SJCRH30 (cell line): Measurements from ENCODE around the gene GOSR2. TPM values are rescaled to one million over a fixed set of nuclear protein-coding genes. Genes with fewer than 3 reads are reported as not detected.

Source experiments
- DNase-seq, 2 experiments: peaks; one replicate each; pipeline ENCODE4 v3.0.0-alpha.2; 2015 to 2020
- H3K27ac ChIP-seq: fragments of 250-450 bp; sonication (Bioruptor Pico); 2 replicates; pipeline ENCODE4 v1.5.1; 2020; ENCODE audit warnings: mild to moderate bottlenecking, moderate library complexity
- H3K27me3 ChIP-seq: fragments of 250-450 bp; sonication (Bioruptor Pico); 2 replicates; pipeline ENCODE4 v1.5.1; 2020; ENCODE audit warnings: mild to moderate bottlenecking, moderate library complexity
- H3K36me3 ChIP-seq: fragments of 250-450 bp; sonication (Bioruptor Pico); 2 replicates; pipeline ENCODE4 v1.5.1; 2020; ENCODE audit warnings: mild to moderate bottlenecking, moderate library complexity
- H3K4me1 ChIP-seq: fragments of 250-450 bp; sonication (Bioruptor Pico); 2 replicates; pipeline ENCODE4 v1.5.1; 2020; ENCODE audit warnings: mild to moderate bottlenecking, moderate library complexity
- H3K4me3 ChIP-seq: fragments of 250-450 bp; sonication (Bioruptor Pico); 2 replicates; pipeline ENCODE4 v1.5.1; 2020; ENCODE audit warnings: mild to moderate bottlenecking, moderate library complexity
- H3K9me3 ChIP-seq: fragments of 250-450 bp; sonication (Bioruptor Pico); replicated peaks from 2 replicates; pipeline ENCODE4 v1.5.1; 2020; ENCODE audit warnings: mild to moderate bottlenecking, moderate library complexity
- total RNA-seq: library from RNA; depleted of rRNA; stranded (reverse); fragments of >200 nt; shearing (Covaris generic); gene quantifications from 2 replicates; pipeline ENCODE4 v1.2.3, GENCODE V29; 2014; rRNA removed

Gene GOSR2
- 45.4 and 48.9 TPM in 2 replicates for total RNA-seq

DNA sequence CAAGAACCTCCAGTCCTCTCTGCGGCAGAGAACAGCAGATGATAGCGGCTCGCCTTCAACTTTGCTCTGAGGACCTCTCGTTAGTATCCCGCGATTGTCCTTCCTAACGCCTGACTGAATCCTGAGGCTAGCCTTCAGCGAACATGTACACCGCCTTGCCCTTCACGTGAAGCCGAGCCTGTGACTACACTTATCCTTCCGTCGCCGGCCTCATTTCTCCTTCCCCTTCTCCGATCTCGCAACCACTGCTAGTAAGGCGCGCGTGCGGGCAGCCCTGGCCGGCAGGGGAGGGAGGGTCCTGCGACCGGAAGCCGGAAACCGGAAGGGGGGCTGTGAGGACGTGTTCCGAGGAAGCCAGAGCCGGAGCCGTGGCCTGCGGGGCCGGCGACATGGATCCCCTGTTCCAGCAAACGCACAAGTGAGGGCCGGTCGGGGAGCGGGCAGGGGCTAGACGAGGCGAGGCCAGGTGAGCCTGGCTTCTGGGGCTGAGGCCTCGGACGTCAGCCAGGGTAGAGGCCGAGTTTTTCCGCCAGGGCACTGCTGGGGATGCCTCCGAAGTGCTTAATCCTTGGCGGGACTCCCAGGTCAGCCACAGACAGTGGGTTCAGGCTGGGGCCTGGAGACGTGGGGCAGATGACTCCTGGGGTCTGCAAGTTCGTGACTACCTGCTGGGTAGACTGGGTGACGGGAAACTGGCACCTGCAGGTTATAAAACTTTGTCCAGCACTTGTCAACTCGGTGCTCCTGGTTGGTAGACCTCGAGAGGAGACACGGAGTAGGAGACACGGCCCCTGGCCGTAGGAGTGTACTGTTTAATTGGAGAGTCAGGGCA, at the start of gene GOSR2:
GOSR2 (plus strand) TSS at position 357 of the 832 bp plus-strand sequence; CDS start at position 390, 33 bp downstream.
- H3K4me3 ChIP-seq: peak within 1 kb of the TSS; percentile 78
- H3K4me1 ChIP-seq: peaks cover 4% of the 10 kb centered on the region; the same call in 1 of the 2 replicates
- DNase-seq: peak; percentile 95
- H3K36me3 ChIP-seq: peaks cover 3% of the 10 kb centered on the region; the same call in 1 of the 2 replicates
- H3K9me3 ChIP-seq: no peaks in the 10 kb centered on the region
- no peaks in the 10 kb centered on the region for H3K27me3 ChIP-seq
- H3K27ac ChIP-seq: peak within 1 kb of the TSS; percentile 95

DNA sequence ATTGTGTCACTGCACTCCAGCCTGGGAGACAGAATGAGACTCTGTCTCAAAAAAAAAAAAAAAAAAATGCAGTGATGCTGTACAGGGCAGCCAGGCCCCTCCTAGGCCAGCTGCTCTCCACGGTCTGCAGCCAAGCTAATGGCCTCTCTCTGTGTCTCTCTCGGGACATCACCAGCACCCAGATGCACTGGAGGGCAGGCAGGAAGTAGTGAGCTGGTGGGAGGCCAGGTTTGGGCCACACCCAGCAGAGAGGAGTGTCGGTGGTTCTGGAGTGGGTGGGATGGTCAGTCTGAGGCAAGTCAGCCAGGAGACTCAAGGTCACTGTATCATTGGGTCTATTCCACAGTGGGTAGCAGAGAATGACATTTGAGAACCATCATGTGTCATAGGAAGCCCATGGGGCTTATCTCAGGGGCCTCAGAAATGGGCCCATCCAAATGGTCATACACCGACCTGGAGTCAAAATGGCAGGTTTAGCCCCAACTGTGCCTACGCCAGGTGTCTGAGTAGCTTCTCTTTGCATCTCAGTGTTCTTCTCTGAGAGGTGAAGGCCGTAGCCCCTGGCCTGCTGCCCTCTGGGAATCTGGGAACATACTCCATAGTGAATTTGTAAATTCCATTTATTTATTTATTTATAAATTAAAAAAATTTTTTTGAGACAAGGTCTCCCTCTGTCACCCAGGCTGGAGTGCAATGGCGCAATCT, 48.9 kb upstream of the GOSR2 start:
- H3K4me1 ChIP-seq: no peaks in the 10 kb centered on the region
- peaks cover 4% of the 10 kb centered on the region for H3K27me3 ChIP-seq
- DNase-seq: no peak
- no peak overlapping the region for H3K4me3 ChIP-seq
- no peak overlapping the region for H3K27ac ChIP-seq
- no peaks in the 10 kb centered on the region for H3K9me3 ChIP-seq
- H3K36me3 ChIP-seq: no peaks in the 10 kb centered on the region

DNA sequence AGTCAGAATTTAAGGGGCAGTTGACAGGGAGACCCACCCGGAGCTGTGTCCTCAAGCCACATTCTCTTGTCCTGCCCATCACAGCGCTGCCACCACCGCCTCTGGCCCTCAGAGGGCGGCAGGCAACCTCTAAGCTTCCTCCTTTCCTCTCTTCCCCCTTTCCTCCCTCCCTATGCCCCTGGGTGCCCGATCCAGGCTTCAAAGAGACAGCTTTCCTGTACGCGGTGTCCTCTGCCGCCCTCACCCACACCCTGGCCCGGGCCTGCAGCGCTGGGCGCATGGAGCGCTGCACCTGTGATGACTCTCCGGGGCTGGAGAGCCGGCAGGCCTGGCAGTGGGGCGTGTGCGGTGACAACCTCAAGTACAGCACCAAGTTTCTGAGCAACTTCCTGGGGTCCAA, 48.1 kb upstream of the GOSR2 start:
- Histone ChIP-seq H3K27ac (no peak overlapping the region), H3K9me3 (no peaks in the 10 kb centered on the region), H3K4me3 (no peak overlapping the region), H3K27me3 (peaks cover 7% of the 10 kb centered on the region), H3K36me3 (no peaks in the 10 kb centered on the region), H3K4me1 (no peaks in the 10 kb centered on the region)
- DNase-seq: no peak

DNA sequence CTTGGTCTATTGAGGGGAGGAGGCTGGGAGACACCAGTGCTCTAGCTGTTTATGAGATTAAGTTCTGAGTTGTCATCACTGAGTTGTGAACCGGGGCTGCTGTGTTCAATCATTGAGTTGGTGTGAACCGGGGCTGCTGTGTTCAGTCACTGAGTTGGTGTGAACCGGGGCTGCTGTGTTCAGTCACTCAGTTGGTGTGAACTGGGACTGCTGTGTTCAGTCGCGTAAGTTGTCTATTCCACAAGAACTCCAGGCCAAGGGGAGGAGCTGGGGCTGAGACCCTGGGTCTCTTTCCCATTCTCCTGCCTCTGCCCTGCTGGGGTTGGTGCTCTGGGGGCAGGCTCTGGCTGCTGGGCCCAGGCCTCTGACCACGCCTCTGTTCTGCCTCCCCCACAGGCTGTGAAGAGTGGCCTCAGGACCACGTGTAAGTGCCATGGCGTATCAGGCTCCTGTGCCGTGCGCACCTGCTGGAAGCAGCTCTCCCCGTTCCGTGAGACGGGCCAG, 47.1 kb upstream of the GOSR2 start:
- Histone ChIP-seq H3K27me3 (peaks cover 7% of the 10 kb centered on the region), H3K27ac (no peak overlapping the region), H3K9me3 (no peaks in the 10 kb centered on the region), H3K4me1 (no peaks in the 10 kb centered on the region), H3K36me3 (no peaks in the 10 kb centered on the region), H3K4me3 (no peak overlapping the region)
- DNase-seq: no peak

DNA sequence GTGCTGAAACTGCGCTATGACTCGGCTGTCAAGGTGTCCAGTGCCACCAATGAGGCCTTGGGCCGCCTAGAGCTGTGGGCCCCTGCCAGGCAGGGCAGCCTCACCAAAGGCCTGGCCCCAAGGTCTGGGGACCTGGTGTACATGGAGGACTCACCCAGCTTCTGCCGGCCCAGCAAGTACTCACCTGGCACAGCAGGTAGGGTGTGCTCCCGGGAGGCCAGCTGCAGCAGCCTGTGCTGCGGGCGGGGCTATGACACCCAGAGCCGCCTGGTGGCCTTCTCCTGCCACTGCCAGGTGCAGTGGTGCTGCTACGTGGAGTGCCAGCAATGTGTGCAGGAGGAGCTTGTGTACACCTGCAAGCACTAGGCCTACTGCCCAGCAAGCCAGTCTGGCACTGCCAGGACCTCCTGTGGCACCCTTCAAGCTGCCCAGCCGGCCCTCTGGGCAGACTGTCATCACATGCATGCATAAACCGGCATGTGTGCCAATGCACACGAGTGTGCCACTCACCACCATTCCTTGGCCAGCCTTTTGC, 46.5 kb upstream of the GOSR2 start:
- Histone ChIP-seq H3K36me3 (no peaks in the 10 kb centered on the region), H3K9me3 (no peaks in the 10 kb centered on the region), H3K27ac (no peak overlapping the region), H3K27me3 (peaks cover 7% of the 10 kb centered on the region), H3K4me1 (no peaks in the 10 kb centered on the region), H3K4me3 (no peak overlapping the region)
- no peak for DNase-seq

DNA sequence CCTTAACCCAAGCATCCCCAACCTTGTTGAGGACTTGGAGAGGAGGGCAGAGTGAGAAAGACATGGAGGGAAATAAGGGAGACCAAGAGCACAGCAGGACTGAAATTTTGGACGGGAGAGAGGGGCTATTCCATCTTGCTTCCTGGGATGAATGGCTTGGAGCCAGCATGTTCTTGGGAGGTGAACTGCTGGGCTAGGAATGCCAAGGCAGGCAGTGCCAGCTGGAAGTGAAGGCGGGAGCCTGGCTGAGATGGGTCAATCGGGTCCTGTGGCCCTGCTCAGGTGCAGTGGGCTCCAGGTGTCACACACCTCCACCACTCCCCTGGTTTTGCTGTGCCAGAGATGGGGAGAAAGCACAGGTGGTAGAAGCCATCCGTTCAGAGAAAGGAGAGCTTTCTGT, 46.0 kb upstream of the GOSR2 start:
- Histone ChIP-seq H3K27me3 (peaks cover 7% of the 10 kb centered on the region), H3K9me3 (no peaks in the 10 kb centered on the region), H3K36me3 (no peaks in the 10 kb centered on the region), H3K27ac (no peak overlapping the region), H3K4me1 (no peaks in the 10 kb centered on the region), H3K4me3 (no peak overlapping the region)
- no peak for DNase-seq

DNA sequence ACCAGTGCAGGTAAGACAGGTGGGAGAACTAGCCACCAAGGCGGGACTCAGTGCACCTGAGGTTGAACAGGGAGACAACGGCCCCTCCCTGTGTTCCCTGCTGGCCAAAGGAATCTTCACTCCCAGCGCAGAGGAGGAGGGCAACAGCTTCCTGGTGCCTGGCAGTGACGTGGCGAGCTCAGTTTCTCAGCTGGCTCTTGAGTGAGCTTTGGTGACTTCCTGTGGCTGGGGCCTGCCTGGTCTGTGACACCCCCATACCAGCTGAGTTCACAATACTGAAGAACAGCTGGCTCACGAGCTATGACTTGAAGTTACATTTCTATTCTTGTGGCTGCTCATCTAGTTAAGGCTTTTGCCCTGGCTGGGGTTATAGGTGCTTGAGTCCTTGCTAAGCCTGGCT, 45.5 kb upstream of the GOSR2 start:
- no peaks in the 10 kb centered on the region for H3K4me1 ChIP-seq
- peak in 1 of 2 experiments; percentile 21 for DNase-seq
- H3K27me3 ChIP-seq: peaks cover 7% of the 10 kb centered on the region
- H3K4me3 ChIP-seq: no peak overlapping the region
- H3K9me3 ChIP-seq: no peaks in the 10 kb centered on the region
- H3K27ac ChIP-seq: no peak overlapping the region
- H3K36me3 ChIP-seq: no peaks in the 10 kb centered on the region

DNA sequence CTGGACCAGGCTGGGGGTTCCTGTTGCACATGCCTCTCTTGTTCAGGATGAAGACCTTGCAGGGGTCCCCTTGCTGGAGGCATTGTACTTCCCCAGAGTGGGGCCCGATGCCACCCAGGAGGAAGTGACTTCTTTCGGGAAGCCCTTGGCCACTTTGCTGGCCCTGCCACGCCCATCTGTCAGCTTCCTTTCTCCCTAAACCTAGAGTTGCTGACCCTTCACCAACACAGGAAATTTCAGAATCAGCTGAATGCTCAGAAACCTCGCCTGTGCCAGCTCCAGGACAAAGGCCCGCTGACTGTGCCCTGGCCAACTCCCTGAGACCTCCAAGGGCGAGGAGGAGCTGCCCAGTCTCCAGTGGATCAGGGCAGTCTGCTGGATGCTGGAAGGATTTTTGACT, 44.9 kb upstream of the GOSR2 start:
- no peak overlapping the region for H3K27ac ChIP-seq
- peaks cover 7% of the 10 kb centered on the region for H3K27me3 ChIP-seq
- H3K9me3 ChIP-seq: no peaks in the 10 kb centered on the region
- no peaks in the 10 kb centered on the region for H3K4me1 ChIP-seq
- no peaks in the 10 kb centered on the region for H3K36me3 ChIP-seq
- H3K4me3 ChIP-seq: no peak overlapping the region
- no peak for DNase-seq

DNA sequence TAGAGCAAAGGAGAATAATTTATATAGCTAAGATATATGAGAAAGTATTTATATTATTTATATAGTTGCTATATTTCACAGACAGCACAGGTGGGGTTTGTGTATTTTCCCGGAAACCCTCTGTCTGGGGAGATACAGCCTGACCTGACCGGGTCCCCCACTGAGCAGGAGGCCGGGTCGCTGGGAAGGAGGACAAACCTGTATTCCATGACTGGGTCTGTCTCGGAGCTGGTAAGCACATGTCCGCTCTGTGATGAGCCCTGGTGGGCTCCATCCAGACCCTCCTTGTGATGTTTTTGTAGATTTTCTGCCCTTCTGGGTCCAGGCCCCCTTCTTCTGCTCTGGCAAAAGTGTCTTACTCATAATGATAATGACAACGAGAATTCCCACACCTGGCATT, 43.9 kb upstream of the GOSR2 start:
- Histone ChIP-seq H3K9me3 (no peaks in the 10 kb centered on the region), H3K4me1 (no peaks in the 10 kb centered on the region), H3K27me3 (peaks cover 11% of the 10 kb centered on the region), H3K27ac (no peak overlapping the region), H3K4me3 (no peak overlapping the region), H3K36me3 (no peaks in the 10 kb centered on the region)
- no peak for DNase-seq

DNA sequence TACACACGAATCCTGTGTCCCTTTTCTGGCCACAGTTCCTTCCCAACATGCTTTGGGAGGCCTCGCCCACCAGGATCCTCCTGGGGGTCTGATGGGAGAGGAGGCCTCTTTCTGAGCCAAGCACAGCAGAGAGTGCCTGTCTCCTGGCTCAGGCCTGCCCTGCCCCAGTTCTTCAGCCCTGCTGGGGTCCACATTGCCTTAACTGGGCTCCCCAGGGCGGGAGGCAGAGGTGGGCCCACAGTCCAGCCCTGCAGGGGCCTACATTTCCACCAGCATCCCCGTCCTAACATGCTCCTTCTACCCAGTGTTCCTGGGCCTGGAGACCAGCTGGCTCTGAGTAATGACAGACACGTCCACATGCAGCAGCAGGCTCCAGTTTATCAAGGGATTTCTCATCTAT, 41.9 kb upstream of the GOSR2 start:
- Histone ChIP-seq H3K27me3 (peaks cover 11% of the 10 kb centered on the region), H3K4me3 (no peak overlapping the region), H3K36me3 (no peaks in the 10 kb centered on the region), H3K4me1 (no peaks in the 10 kb centered on the region), H3K9me3 (no peaks in the 10 kb centered on the region), H3K27ac (no peak overlapping the region)
- DNase-seq: no peak

DNA sequence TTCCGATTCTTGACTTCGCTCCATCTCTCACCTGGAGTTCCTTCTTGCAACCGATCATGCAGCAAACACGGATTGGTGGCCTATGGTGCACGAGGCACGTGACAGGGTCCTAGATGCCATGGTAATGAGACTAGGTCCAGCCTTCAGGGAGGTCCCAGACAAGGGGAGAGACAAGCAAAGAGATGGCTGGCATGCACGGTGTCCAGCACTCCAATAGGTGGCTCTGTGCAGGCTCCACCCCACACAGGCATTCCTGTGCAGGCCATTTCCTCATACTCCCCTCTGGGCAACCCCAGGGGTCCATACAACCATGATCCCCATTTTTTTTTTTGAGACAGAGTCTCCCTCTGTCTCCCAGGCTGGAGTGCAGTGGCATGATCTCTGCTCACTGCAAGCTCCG, 40.3 kb upstream of the GOSR2 start:
- Histone ChIP-seq H3K36me3 (no peaks in the 10 kb centered on the region), H3K27ac (no peak overlapping the region), H3K4me3 (no peak overlapping the region), H3K27me3 (peaks cover 25% of the 10 kb centered on the region), H3K9me3 (no peaks in the 10 kb centered on the region), H3K4me1 (no peaks in the 10 kb centered on the region)
- no peak for DNase-seq

DNA sequence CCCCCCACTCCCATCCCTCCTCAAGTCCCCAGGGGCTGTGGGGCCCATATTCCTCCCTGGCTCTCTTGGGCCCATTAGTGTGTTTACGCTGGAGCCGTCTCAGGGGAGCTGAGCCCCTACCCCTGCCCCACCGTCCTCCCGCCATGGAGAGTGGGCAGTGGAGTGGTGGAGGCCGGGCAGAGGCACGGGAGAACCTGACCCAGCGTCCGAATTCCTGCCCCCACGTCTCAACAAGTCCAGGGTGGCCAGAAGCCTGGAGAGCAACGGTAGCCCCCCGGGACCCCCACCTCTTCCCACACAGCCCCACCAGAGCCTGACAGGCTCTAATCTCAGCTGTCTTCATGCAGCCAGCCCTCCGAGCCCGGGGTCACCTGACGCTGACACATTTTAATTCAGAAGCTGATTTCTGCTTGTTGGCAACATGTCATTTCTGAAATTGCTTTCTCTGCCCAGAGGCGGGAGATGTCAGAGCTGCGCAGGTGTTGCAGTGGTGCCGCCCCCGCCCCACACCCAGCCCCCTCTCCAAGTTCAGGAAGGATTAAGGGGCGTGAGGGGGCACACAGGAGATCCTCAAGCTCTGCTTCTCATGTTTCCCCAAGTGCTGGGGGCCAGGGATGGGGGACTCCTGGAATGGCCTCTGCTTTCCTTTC, 39.0 kb upstream of the GOSR2 start:
- Histone ChIP-seq H3K4me3 (no peak overlapping the region), H3K4me1 (no peaks in the 10 kb centered on the region), H3K27ac (no peak overlapping the region), H3K27me3 (peaks cover 23% of the 10 kb centered on the region), H3K9me3 (no peaks in the 10 kb centered on the region), H3K36me3 (no peaks in the 10 kb centered on the region)
- no peak for DNase-seq

DNA sequence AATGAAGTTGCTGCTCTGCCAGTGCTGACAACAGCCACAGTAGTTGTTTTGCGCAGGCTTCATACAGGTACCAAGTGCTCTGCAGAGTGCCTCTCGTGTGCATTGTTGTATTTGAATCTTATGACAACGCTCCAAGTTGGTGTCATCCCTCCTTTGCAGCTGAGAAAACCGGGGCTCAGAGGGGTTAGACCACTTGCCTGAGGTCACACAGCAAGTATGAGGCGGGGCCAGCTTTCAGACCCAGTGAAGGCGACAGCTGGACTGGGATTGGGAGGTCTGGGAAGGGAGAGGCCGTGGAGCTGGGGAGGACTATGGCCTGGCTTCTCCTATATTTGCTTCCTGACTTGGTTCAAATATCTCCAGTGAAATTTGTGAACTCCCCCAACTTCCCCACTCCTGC, 38.4 kb upstream of the GOSR2 start:
- H3K36me3 ChIP-seq: no peaks in the 10 kb centered on the region
- H3K9me3 ChIP-seq: no peaks in the 10 kb centered on the region
- no peak for DNase-seq
- no peak overlapping the region for H3K4me3 ChIP-seq
- H3K4me1 ChIP-seq: no peaks in the 10 kb centered on the region
- H3K27ac ChIP-seq: no peak overlapping the region
- H3K27me3 ChIP-seq: peaks cover 19% of the 10 kb centered on the region

DNA sequence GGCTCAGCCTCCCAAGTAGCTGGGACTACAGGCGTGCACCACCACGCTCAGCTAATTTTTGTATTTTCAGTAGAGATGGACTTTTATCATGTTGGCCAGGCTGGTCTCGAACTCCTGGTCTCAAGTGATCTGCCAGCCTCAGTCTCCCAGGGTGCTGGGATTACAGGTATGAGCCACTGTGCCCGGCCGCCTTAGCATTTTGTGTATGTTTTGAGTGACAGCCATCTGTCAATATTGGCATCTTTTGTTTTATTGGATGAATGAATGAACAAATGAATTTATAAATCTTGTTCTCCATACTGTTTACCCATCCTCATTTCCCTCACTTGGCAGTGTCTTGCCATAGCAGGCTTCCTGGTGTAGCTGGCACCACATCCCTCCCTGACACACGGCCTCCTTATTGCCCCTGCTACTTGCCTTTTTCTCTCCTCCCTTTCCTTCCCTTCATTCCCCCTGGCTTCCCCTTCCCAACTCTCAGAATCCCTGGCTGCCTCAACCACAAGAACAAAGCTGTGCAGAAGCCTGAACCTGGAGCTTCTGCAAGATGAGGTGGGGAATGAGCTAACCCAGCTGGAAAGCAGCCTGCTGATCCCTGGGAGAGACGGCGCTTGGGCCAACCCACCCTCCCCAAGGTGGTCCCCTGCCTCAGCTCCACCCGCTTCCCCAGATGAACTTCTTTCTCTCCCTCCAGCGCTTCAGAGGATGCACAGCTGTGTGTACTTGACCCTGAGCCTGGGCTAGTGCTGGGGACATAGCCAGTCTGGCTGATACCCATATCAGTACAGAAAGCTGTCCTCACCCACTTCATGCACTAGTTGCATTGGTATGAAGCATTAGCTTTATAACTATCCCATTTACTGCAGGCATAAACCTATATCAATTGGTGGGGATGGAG, 37.3 kb upstream of the GOSR2 start:
- no peak overlapping the region for H3K27ac ChIP-seq
- H3K27me3 ChIP-seq: peaks cover 26% of the 10 kb centered on the region
- no peaks in the 10 kb centered on the region for H3K9me3 ChIP-seq
- H3K4me3 ChIP-seq: no peak overlapping the region
- H3K4me1 ChIP-seq: no peaks in the 10 kb centered on the region
- DNase-seq: no peak
- no peaks in the 10 kb centered on the region for H3K36me3 ChIP-seq
